NCI-H2196 (cell line): ENCODE data around the gene EFCAB12.

Source experiments
- DNase-seq: peaks from one replicate; lab custom pipeline; 2025; ENCODE audit not compliant: unreplicated experiment; lab: John Stamatoyannopoulos, UW

EFCAB12 gene

GRCh38 chr3:129446926-129447325 is 18.5 kb upstream of the EFCAB12 start:
- no peak for DNase-seq

DNA sequence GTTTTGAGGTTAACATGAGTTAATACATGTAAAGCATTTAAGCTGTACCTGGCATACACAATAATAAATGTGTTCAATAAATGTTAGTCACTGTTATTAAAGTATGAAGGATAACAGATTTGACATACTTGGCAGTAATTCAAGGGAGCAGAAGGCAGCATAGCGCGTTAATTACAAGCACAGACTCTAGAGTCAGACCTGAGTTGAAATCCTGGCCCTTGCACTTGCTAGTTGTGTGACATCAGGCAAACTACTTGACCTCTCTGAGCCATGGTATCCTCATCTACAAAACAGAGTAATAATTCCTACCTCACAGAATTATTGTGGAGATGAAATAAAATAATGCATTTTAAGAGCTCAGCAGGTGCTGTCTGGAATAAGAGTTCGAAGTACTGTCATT is 17.0 kb upstream of the EFCAB12 start:
- no peak for DNase-seq

DNA sequence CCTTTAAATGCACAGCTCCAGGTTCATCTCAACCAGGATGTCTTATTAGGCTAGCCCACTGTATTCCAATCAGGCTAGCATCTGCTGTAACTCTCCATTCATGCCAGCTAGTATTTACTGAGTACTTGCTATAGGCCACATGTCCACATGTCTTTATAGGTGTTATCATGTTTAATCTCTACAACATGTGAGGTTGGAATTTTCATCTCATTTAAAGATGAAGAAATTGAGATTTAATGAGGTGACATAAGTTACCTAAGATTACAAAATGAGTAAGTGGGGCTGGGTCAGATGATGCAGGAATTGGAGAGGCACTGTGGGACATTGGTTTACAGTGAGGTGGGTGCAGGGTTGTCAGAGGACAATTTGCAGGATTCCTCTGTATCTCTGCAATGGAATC is 14.5 kb upstream of the EFCAB12 start:
- no peak for DNase-seq

DNA sequence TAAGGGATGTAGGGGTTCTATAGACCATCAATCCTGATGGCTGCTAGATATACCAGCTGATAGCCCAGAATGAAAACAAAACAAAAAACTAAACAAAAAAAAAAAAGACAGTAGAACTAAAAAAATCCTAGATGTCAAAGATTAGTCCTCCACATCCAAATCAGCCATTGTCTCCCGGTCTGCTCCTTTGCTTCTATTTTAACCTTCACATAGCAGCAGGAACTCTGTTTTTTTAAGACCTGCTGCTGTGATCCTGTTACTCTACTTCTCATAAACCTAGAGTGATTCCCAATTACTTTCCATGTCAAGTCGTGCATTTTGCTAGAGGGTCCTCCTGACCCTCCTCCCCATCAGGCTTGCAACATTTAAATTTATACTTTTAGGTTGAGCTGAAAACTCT is 14.1 kb upstream of the EFCAB12 start:
- no peak for DNase-seq

DNA sequence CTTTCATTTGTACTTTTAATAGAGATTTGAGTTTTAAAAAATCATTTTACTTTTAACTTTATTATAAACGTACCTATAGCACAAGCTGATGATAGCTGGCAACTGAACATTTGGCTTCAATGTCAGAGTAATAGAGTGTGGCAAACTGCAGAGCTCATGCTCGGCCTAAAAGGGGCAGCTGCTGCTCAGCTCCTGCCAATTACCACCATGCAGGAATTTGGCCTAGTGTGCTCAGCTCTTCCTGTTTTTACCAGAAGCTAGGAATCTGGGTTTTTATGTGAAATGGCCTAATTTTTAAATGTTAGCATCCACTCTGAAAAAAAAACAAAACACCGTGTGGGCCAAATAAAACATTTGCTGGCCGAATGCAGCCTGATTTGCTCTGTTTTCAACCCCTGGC is 13.3 kb upstream of the EFCAB12 start:
- no peak for DNase-seq

DNA sequence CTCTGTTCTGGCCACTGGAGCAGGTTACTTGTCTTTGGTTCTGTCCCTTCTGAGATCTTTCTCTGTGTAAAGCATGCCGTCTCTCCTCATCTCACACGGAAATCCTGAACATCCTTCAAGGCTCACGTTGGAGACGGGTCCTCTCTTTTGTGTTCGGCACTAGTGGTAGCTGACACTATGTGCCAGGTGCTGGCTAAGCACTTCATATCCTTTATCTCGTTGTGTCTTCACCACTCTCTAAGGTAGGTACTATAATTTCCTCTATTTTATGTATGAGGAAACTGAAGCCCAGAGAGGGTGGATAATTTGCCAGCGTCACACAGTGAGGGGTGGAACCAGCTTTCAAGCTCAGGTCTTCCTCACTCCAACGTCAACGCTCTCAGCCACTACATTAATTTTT is 12.8 kb upstream of the EFCAB12 start:
- DNase-seq: no peak

GRCh38 chr3:129440618-129441190 is 12.3 kb upstream of the EFCAB12 start:
- no peak for DNase-seq

DNA sequence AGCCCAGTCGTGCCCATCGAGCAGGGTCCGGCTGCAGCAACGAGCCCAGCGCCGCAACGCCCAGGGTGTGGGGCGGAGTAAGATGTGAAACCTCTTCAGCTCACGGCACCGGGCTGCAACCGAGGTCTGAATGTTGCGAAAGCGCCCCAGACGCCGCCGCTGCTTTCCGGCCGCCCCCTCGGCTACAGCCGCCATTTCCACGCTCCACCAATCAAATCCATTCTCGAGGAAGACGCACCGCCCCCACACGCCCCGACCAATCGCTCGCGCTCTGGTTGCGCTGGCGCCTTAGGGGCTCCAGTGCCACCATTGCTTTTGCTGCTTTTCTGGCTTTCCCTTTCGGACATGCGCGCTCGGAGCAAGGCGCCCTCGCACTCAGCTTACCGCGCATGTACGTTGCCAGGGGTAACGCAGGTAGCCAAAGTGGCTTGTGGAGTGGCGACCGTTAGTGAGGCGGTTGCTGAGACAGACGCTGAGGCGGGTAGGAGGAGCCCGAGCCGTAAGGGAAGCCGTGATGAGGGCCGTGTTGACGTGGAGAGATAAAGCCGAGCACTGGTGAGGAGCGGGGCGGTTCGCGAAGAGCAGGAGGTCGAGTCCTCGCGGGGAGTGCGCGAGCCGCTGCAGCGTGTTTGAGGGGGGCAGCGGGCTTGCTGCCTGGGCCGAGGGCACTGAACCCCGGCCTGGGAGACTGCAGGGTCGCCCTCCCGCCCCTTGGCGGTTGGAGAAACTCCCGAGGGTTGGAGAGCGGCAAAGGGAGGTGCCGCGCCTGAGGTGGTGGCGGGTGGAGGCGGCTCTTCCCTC is 11.6 kb upstream of the EFCAB12 start, which contains the start of the genes IFT122 and MBD4:
TSS of gene IFT122 (plus strand) at position 408 of the 801 bp plus-strand sequence. CDS start at position 515, 107 bp downstream.
TSS of gene MBD4 (minus strand) at position 132 of the 801 bp plus-strand sequence. CDS start at position 17, 115 bp downstream.
- peak; percentile 100 for DNase-seq

DNA sequence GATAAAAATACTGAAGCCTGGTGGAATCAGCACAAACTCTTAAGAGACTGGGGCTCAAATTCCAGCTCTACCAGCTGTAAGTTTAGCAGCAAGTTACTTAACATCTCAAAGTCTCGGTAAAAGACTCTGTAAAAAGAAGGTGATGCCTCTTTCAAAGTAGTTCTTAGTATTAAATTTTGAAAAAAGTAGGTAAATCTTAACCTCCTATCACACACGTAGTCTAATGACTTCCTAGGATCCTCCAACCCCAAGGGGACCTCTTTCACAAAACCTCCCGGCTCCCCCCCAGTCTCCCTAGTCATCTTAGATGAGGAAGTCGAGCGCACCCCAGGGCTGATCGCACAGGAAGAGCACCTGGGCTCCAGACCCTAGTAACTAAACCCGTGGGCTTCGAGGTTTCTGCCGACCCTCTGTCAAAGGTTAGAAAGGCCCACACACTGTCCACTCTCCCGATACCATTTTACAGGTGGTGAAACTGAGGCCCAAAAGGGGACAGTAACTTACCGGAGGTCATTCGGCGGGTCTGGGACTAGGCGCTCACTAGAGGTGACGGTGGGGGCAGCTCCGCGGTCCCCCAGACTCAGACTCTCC is 10.9 kb upstream of the EFCAB12 start:
- DNase-seq: no peak

- DNase-seq: no peak
These were observed 6.9 kb upstream of the EFCAB12 start for GRCh38 chr3:129435367-129435766.

DNA sequence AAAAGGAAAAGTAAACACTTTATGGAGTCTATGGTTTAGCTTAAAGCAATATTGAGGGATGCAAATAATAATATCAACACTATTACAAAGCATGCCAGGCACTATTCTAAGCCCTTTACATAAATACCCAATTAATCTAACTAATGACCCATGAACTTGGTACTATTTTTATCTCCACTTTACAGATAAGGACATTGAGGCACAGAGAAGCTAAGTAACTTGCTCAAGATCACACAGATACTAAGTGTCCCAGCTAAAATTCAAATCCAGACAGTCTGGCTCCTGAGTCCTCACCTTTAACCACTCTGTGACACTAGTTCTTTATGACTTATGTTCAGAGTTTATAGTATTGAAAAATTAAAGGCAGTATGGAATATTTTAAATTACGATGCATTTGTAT is 5.7 kb upstream of the EFCAB12 start:
- no peak for DNase-seq

DNA sequence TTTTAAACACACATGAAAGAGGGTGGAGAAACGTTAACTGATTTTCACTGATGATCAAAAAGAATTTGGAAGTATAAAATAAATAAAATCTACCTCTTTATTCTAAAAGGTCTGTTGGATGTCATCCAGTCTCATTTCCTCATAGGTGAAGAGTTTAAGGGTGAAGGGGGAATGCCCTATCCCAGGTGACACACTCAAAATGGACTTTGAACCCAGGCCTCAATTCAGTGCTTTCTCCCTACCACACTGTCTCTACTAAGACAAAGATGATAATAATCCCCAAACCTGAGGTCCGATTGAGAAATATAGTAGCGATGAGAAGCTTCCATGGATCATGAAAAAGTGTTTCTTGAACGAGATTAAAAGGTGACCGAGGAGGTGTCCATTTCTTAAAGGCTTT is 5.1 kb upstream of the EFCAB12 start:
- no peak for DNase-seq

DNA sequence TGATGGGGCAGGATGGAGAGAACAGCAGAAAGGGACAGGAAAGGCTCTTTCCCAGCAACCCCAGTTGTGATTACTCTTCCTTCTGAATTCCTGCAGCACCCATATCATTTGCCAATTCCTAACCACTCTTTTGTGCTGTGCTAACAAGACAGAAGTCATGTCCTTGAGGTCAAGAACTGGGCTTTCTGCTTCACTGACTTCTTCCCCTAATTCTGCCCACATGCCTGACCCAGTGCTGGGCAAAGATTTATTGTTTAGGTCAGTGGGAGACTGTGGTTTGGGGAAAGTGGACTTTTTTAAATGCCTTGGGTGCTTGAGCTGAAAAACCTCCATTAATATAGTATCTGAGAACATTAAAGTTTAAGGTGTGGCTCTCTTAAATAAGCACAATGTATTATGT is 4.2 kb upstream of the EFCAB12 start:
- no peak for DNase-seq

DNA sequence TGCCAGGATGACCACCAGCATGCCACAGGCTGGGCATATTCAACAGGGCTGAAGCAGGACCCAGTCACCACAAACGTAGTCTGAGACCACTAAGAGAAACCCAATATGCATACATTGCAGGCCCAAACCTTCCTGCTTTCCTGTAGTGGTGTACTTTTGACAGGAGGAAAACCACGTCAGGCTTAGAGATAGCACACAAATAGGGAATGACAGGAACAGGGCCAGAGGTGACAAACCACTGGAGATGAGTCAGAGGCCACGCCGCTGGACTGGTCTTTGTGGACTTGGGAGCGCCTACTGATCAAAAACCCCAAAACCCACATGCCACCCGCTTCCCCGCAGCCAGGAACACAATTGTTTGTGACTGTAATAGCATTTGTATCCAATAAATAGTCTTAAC is 3.6 kb upstream of the EFCAB12 start:
- DNase-seq: no peak

- no peak for DNase-seq
These were observed 1.2 kb upstream of the EFCAB12 start for GRCh38 chr3:129429602-129430001.

DNA sequence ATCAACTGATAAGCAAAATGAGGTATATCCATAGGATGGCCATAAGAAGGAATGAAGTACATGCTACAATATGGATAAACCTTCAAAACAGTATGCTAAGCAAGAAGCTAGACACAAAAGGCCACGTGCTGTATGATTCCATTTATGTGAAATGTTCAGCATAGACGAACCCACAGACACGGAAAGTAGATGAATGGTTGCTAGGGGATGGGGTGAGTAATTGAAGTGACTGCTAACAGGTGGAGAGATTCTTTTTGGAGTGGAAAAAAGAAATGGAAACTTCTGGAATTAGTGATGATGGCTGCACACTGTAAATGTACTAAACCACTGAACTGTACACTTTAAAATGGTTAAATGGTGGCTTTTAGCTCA is 630 bp upstream of the EFCAB12 start:
- DNase-seq: no peak

DNA sequence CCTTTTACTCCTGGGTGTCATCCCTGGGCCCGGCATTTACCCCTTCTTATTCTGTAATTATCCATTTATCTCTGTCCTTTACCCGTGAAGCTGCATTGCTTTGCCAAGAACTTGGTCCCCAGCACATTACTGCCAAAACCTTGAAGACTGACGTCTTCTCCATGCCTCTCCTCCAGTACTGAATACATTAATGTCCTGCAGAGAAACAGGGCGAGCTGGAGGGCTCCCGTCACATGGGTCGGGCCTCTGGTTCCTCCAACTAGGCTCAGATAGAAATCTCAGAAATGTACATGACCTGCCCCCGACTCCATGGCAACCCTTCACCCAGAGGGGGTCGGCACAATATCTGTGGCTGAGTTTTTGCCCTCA is 445 bp downstream of the EFCAB12 start:
- DNase-seq: no peak

DNA sequence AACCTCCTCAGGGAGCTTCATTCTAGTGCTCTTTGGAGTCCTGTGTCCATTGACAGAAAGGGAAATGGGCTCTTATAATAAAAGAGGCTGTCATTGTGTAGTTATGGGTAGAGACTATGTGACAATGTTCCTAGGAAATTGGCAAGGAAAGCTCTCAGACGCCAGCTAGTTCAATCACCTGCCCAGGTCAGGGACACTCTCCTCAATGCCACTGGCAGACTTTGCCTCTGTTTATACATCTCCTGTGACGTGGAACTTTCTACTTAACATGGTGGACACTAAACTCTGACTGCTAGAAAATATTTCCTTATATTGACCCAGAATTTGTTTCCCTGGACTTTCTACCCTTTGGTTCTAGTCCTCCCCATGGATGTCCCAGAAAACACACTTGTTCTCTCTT is 2.8 kb downstream of the EFCAB12 start:
- no peak for DNase-seq

- DNase-seq: no peak
These were observed 3.2 kb downstream of the EFCAB12 start for GRCh38 chr3:129425213-129425612.

- DNase-seq: no peak
These were observed 4.1 kb downstream of the EFCAB12 start for GRCh38 chr3:129424185-129424841.

DNA sequence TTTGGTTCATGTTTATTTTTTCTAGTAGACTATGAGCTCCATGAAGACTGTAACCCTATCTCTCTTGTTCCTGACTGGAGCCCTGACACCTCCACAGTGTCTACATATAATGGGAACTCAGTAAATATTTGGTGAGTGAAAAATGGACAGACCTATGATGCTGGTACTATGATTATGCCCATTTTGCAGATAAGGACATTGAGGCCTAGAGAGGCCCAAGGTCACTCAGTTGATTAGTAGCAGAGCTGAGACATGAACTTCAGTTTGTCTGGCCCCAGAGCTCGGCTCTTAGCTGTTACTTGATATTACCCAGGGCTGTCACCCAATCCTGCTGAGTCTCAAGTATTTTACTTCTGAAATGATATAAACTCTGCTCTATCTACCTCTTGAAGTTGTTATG is 5.5 kb downstream of the EFCAB12 start:
- no peak for DNase-seq
